GM19193 (cell line): ENCODE data around the gene SAT1.

Source experiments
- POLR2A ChIP-seq: IDR thresholded peaks from 4 replicates; pipeline ENCODE4 v1.6.1; 2011; ENCODE audit not compliant: insufficient read depth, insufficient read length; ENCODE audit errors: extremely low read depth

SAT1 gene

GRCh38 chrX:23816179-23816578 lies 33.2 kb downstream of the SAT1 start:
- no peak for TF ChIP-seq POLR2A

GRCh38 chrX:23817979-23818336 lies 35.0 kb downstream of the SAT1 start:
- no peak for TF ChIP-seq POLR2A

GRCh38 chrX:23819385-23820234 lies 36.6 kb downstream of the SAT1 start:
- TF ChIP-seq POLR2A = no peak

- no peak for TF ChIP-seq POLR2A
These were observed 37.3 kb downstream of the SAT1 start for GRCh38 chrX:23820235-23820782.

- TF ChIP-seq POLR2A = no peak
These were observed 38.9 kb downstream of the SAT1 start for GRCh38 chrX:23821847-23822246.

GRCh38 chrX:23822397-23822796 lies 39.4 kb downstream of the SAT1 start:
- TF ChIP-seq POLR2A = no peak

- no peak for TF ChIP-seq POLR2A
These were observed 39.9 kb downstream of the SAT1 start for GRCh38 chrX:23822841-23823240.

GRCh38 chrX:23825675-23826074 lies 42.7 kb downstream of the SAT1 start:
- no peak for TF ChIP-seq POLR2A

- TF ChIP-seq POLR2A = no peak
These were observed 43.2 kb downstream of the SAT1 start for GRCh38 chrX:23826216-23826615.

GRCh38 chrX:23826653-23827052 lies 43.7 kb downstream of the SAT1 start:
- TF ChIP-seq POLR2A = no peak

- no peak for TF ChIP-seq POLR2A
These were observed 45.9 kb downstream of the SAT1 start for GRCh38 chrX:23828881-23829280.

GRCh38 chrX:23832721-23833120 lies 49.7 kb downstream of the SAT1 start:
- no peak for TF ChIP-seq POLR2A
